PC-3 (cell line): Measurements from ENCODE around the gene GPC6. TPM values are rescaled to one million over a fixed set of nuclear protein-coding genes. Genes with fewer than 3 reads are reported as not detected.
"Not testable (repeated sequence)": the region's sequence is repeated elsewhere in the genome, so short reads cannot be mapped to it uniquely, and the experiment has no call there.

Experiments
- ATAC-seq: fragments of 200-7000 bp; cut with Tn5 transposase; 2 replicates; pipeline ENCODE4 v1.9.1; 2020; ENCODE audit warnings: mild to moderate bottlenecking, moderate library complexity
- BruUV-seq: library from RNA; stranded (reverse); fragments of 400-500 nt; replicated peaks from 2 replicates; lab custom pipeline; 2021; lab: Mats Ljungman, UMichigan
- CTCF ChIA-PET: fragments of 300-600 bp; sonication (Branson Sonifier 250); formaldehyde crosslinking; loops from one replicate; lab custom pipeline; 2022; ENCODE audit warnings: antibody characterized with exemption; lab: Charles Lee
- POLR2A ChIA-PET: fragments of 300-600 bp; sonication (Branson Sonifier 250); formaldehyde crosslinking; loops from one replicate; lab custom pipeline; 2022; ENCODE audit warnings: antibody characterized with exemption; ENCODE audit not compliant: unreplicated experiment; lab: Charles Lee
- DNase-seq: peaks from one replicate; pipeline ENCODE4 v3.0.0-alpha.2; 2015
- H2AFZ ChIP-seq: fragments of 300-600 bp; sonication (generic); 2 replicates; pipeline ENCODE4 v1.6.0; 2016; ENCODE audit warnings: antibody characterized with exemption, low read length
- H3F3A ChIP-seq: fragments of 300-600 bp; sonication (generic); one replicate; pipeline ENCODE4 v1.6.0; 2017; ENCODE audit warnings: antibody characterized with exemption, low read length, control low read depth, mild to moderate bottlenecking; ENCODE audit not compliant: unreplicated experiment
- H3K27ac ChIP-seq: fragments of 300-600 bp; sonication (generic); 2 replicates; pipeline ENCODE4 v1.5.1; 2016; ENCODE audit warnings: mild to moderate bottlenecking, low read length
- H3K27me3 ChIP-seq: fragments of 300-600 bp; sonication (generic); 2 replicates; pipeline ENCODE4 v1.6.1; 2016; ENCODE audit warnings: low read length, mixed read lengths
- H3K36me3 ChIP-seq: fragments of 300-600 bp; sonication (generic); 2 replicates; pipeline ENCODE4 v1.6.1; 2016; ENCODE audit warnings: low read depth, mixed run types, low read length, mixed read lengths
- H3K4me1 ChIP-seq: fragments of 300-600 bp; sonication (generic); 2 replicates; pipeline ENCODE4 v1.5.1; 2016; ENCODE audit warnings: low read length; ENCODE audit not compliant: insufficient read depth
- H3K4me2 ChIP-seq: fragments of 300-600 bp; sonication (generic); 2 replicates; pipeline ENCODE4 v1.6.0; 2016; ENCODE audit warnings: low read length
- H3K4me3 ChIP-seq: fragments of 300-600 bp; sonication (generic); 2 replicates; pipeline ENCODE4 v1.5.1; 2016; ENCODE audit warnings: mild to moderate bottlenecking, low read length, mixed read lengths
- H3K79me2 ChIP-seq: fragments of 300-600 bp; sonication (generic); 2 replicates; pipeline ENCODE4 v1.6.1; 2017; ENCODE audit warnings: low read length, mixed read lengths
- H3K9ac ChIP-seq: fragments of 300-600 bp; sonication (generic); 2 replicates; pipeline ENCODE4 v1.6.0; 2016; ENCODE audit warnings: mild to moderate bottlenecking, low read length
- H3K9me2 ChIP-seq: fragments of 300-600 bp; sonication (generic); replicated peaks from 2 replicates; pipeline ENCODE4 v1.6.1; 2016; ENCODE audit warnings: mixed run types, low read length, mixed read lengths
- H3K9me3 ChIP-seq: fragments of 300-600 bp; sonication (generic); 2 replicates; pipeline ENCODE4 v1.6.1; 2016; ENCODE audit warnings: low read length, mixed read lengths
- H4K20me1 ChIP-seq: fragments of 300-600 bp; sonication (generic); 2 replicates; pipeline ENCODE4 v1.6.1; 2016; ENCODE audit warnings: low read length, mixed read lengths
- EZH2 ChIP-seq: fragments of 300-600 bp; sonication (generic); IDR thresholded peaks from one replicate; pipeline ENCODE4 v1.6.1; 2017; ENCODE audit warnings: antibody characterized with exemption, mild to moderate bottlenecking, low read length; ENCODE audit not compliant: unreplicated experiment
- EZH2phosphoT487 ChIP-seq: fragments of 300-600 bp; sonication (generic); IDR thresholded peaks from 2 replicates; pipeline ENCODE4 v1.6.1; 2018; ENCODE audit warnings: mild to moderate bottlenecking, antibody characterized with exemption, low read length, borderline replicate concordance
- intact Hi-C: fragments of 100-400 bp; cut with micrococcal nuclease; formaldehyde crosslinking; loops from 2 replicates; pipeline ENCODE4 v1.9.0; 2023
- total RNA-seq: library from RNA; depleted of rRNA; stranded (reverse); fragments of >200 nt; gene quantifications from 2 replicates; pipeline ENCODE4 v1.2.3, GENCODE V29; 2014
- TF ChIP-seq, protein P1 (sequence below): fragments of 300-600 bp; sonication (generic); conservative IDR thresholded peaks from 2 replicates; pipeline ENCODE4 v1.5.1; 2017; ENCODE audit warnings: antibody characterized with exemption, low read depth, mild to moderate bottlenecking, low read length

The GPC6 gene
- total RNA-seq, 1 experiment from 2014 or later = 3.5 TPM

DNA sequence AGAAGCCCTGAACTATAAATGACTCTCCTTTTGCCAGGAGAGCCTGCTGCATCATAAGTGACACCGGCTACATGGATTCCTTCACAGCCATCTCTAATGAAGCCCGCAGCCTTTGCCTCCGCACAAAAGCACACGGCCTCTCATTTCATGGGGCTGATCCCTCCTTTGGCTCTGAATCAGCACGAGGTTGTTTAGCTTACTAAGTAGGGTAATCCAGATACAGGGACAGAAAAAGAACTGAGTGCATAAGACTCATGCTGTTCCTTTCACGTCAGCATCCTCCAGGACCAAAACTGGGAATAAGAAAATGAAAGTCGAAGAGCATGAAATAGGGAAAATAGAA lies 1116.6 kb downstream of the GPC6 start:
- DNase-seq (no peak), ATAC-seq (peak; percentile 43; the same call in 1 of the 2 replicates)
- Histone ChIP-seq H3K27ac (no peak overlapping the region), H3K4me3 (no peak overlapping the region), H3K9ac (no peak overlapping the region), H2AFZ (no peak overlapping the region), H3K4me2 (no peak overlapping the region), H3K79me2 (no peaks in the 10 kb centered on the region), H3K4me1 (0 out of 2 replicates have a peak, but pooled peaks cover 4% of the 10 kb centered on the region), H3K9me3 (no peaks in the 10 kb centered on the region), H3K9me2 (no peaks in the 10 kb centered on the region), H3F3A (no peaks in the 10 kb centered on the region), H3K27me3 (no peaks in the 10 kb centered on the region), H4K20me1 (no peaks in the 10 kb centered on the region), H3K36me3 (no peaks in the 10 kb centered on the region)
- TF ChIP-seq, protein P1, sequence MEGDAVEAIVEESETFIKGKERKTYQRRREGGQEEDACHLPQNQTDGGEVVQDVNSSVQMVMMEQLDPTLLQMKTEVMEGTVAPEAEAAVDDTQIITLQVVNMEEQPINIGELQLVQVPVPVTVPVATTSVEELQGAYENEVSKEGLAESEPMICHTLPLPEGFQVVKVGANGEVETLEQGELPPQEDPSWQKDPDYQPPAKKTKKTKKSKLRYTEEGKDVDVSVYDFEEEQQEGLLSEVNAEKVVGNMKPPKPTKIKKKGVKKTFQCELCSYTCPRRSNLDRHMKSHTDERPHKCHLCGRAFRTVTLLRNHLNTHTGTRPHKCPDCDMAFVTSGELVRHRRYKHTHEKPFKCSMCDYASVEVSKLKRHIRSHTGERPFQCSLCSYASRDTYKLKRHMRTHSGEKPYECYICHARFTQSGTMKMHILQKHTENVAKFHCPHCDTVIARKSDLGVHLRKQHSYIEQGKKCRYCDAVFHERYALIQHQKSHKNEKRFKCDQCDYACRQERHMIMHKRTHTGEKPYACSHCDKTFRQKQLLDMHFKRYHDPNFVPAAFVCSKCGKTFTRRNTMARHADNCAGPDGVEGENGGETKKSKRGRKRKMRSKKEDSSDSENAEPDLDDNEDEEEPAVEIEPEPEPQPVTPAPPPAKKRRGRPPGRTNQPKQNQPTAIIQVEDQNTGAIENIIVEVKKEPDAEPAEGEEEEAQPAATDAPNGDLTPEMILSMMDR = no peak
- TF ChIP-seq EZH2 (no peak), EZH2phosphoT487 (no peak)
- ChIA-PET CTCF (no interaction called here), POLR2A (no interaction called here)
- BruUV-seq = no TSS peak
- intact Hi-C loops = loop anchor here (10.0 kb wide), 1 partner anchor 268 kb away; no protein-coding TSS in a partner anchor

DNA sequence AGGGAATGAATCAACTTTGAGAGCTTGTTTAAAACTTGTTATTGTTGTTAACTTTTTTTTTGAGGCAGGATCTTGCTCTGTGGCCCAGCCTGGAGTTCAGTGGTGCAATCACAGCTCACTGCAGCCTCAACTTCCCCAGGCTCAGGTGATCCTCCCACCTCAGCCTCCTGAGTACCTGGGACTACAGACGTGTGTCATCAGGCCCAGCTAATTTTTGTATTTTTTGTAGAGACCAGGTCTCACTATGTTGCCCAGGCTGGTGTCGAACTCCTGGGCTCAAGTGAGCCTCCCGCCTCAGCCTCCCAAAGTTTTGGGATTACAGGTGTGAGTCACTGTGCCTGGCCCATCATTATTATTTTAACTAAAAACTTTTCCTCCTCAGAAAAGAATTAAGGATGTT lies 1117.1 kb downstream of the GPC6 start:
- H2AFZ ChIP-seq, H3K4me3 ChIP-seq, CTCF ChIA-PET, H3K79me2 ChIP-seq, H3K4me2 ChIP-seq, H3K27me3 ChIP-seq, H3K9me2 ChIP-seq, POLR2A ChIA-PET, BruUV-seq, H3F3A ChIP-seq, DNase-seq, ATAC-seq, H3K27ac ChIP-seq, H4K20me1 ChIP-seq, H3K36me3 ChIP-seq, H3K4me1 ChIP-seq, H3K9ac ChIP-seq, H3K9me3 ChIP-seq: not testable (repeated sequence)
- intact Hi-C loops = loop anchor here (10.0 kb wide), 1 partner anchor 269 kb away; no protein-coding TSS in a partner anchor

DNA sequence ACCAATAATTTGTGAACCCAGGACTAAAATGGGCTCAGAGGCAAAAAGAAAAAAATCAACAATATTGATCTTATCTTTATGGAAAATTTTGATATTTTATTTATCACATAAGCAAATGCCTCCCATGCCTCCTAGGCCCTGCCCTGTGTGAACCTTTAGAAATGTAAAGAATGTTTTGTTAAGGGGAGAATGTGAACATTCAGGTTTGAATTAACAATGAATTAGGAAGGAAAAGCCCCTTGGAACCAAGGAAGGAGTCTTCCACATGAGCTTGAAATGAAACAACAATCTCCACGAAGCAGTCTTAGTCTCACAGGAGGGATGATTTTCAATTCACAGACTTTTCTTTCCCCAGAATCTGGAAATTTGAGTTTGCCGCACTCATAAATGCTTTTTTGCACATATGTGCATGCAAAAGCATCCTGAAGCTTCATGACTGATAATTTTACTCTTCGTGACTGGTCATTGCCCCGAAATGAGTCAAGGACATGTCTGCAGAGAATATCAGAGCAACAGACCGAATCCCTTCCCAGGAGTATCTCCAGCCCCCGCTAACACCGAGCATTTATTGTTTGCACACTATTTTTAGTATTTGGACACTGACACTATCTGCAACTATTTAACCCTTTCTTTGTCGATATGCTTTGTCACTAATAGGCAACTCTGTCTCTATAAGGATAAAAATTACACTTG lies 1117.7 kb downstream of the GPC6 start:
- Histone ChIP-seq H3K27me3 (no peaks in the 10 kb centered on the region), H3K36me3 (no peaks in the 10 kb centered on the region), H3K9me3 (no peaks in the 10 kb centered on the region), H3K79me2 (no peaks in the 10 kb centered on the region), H3K9ac (no peak overlapping the region), H3K4me1 (0 out of 2 replicates have a peak, but pooled peaks cover 4% of the 10 kb centered on the region), H3K4me2 (no peak overlapping the region), H3K4me3 (no peak overlapping the region), H3K27ac (no peak overlapping the region), H3K9me2 (no peaks in the 10 kb centered on the region), H3F3A (no peaks in the 10 kb centered on the region), H4K20me1 (no peaks in the 10 kb centered on the region), H2AFZ (no peak overlapping the region)
- BruUV-seq = no TSS peak
- TF ChIP-seq EZH2 = no peak
- no peak for TF ChIP-seq EZH2phosphoT487
- TF ChIP-seq, protein P1 = no peak
- ATAC-seq = no peak
- ChIA-PET CTCF (no interaction called here), POLR2A (no interaction called here)
- no peak for DNase-seq
- intact Hi-C loops = loop anchor here (10.0 kb wide), 1 partner anchor 269 kb away; no protein-coding TSS in a partner anchor
